ENCODE results near the gene FOS.

Gene FOS

GRCh38 chr14:75289840-75290388 is 11.3 kb downstream of the FOS start:
- Histone ChIP-seq H3K27ac (no peak overlapping the region), H3K9ac (no peak overlapping the region), H3K79me2 (no peaks in the 10 kb centered on the region), H3K4me1 (peaks cover 4% of the 10 kb centered on the region), H2AFZ (no peak overlapping the region), H3K27me3 (ENCODE audit: control insufficient read depth, insufficient read depth, low read length) (no peaks in the 10 kb centered on the region), H3K9me3 (ENCODE audit: control insufficient read depth, low read length) (no peaks in the 10 kb centered on the region), H3K4me2 (ENCODE audit: low read length) (no peak overlapping the region), H3K36me3 (ENCODE audit: control insufficient read depth, insufficient read depth, low read length) (no peaks in the 10 kb centered on the region), H3K4me3 (ENCODE audit: low read depth, low read length) (no peak overlapping the region)
- TF ChIP-seq, protein P1, sequence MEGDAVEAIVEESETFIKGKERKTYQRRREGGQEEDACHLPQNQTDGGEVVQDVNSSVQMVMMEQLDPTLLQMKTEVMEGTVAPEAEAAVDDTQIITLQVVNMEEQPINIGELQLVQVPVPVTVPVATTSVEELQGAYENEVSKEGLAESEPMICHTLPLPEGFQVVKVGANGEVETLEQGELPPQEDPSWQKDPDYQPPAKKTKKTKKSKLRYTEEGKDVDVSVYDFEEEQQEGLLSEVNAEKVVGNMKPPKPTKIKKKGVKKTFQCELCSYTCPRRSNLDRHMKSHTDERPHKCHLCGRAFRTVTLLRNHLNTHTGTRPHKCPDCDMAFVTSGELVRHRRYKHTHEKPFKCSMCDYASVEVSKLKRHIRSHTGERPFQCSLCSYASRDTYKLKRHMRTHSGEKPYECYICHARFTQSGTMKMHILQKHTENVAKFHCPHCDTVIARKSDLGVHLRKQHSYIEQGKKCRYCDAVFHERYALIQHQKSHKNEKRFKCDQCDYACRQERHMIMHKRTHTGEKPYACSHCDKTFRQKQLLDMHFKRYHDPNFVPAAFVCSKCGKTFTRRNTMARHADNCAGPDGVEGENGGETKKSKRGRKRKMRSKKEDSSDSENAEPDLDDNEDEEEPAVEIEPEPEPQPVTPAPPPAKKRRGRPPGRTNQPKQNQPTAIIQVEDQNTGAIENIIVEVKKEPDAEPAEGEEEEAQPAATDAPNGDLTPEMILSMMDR (IDR thresholded peaks at IDR 0.05) = no peak

GRCh38 chr14:75290851-75291250 is 12.2 kb downstream of the FOS start:
- H2AFZ ChIP-seq = no peak overlapping the region
- H3K4me1 ChIP-seq = peaks cover 11% of the 10 kb centered on the region
- no peak overlapping the region for H3K4me3 ChIP-seq (ENCODE audit: low read depth, low read length)
- no peak overlapping the region for H3K4me2 ChIP-seq (ENCODE audit: low read length)
- H3K36me3 ChIP-seq (ENCODE audit: control insufficient read depth, insufficient read depth, low read length) = no peaks in the 10 kb centered on the region
- no peak overlapping the region for H3K27ac ChIP-seq
- H3K9ac ChIP-seq = no peak overlapping the region
- no peaks in the 10 kb centered on the region for H3K79me2 ChIP-seq
- H3K27me3 ChIP-seq (ENCODE audit: control insufficient read depth, insufficient read depth, low read length) = no peaks in the 10 kb centered on the region
- H3K9me3 ChIP-seq (ENCODE audit: control insufficient read depth, low read length) = no peaks in the 10 kb centered on the region
- TF ChIP-seq, protein P1 (IDR thresholded peaks at IDR 0.05) = no peak

DNA sequence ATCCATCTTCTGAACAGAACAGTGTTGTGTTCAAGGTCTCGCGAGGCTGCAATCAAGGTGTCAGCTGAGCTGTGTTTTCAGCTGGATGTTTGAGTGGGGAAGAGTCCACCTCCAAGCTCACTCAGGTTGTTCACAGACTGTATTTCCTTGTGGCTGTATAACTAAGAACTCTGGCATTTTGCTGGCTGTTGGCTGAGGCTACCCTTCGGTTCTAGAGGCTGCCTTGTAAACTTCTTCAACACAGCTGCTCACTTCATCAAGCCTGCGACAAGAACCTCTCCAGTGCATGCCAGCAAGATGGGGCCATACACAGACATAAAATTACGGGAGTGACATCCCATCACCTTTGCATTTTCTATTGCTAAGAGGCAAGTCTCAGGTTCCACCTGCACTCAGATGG is 12.7 kb downstream of the FOS start:
- Histone ChIP-seq H3K36me3 (ENCODE audit: control insufficient read depth, insufficient read depth, low read length) (no peaks in the 10 kb centered on the region), H3K4me2 (ENCODE audit: low read length) (no peak overlapping the region), H3K27me3 (ENCODE audit: control insufficient read depth, insufficient read depth, low read length) (no peaks in the 10 kb centered on the region), H3K9ac (no peak overlapping the region), H3K9me3 (ENCODE audit: control insufficient read depth, low read length) (no peaks in the 10 kb centered on the region), H3K4me1 (peaks cover 11% of the 10 kb centered on the region), H3K79me2 (no peaks in the 10 kb centered on the region), H3K4me3 (ENCODE audit: low read depth, low read length) (no peak overlapping the region), H2AFZ (no peak overlapping the region), H3K27ac (no peak overlapping the region)
- TF ChIP-seq, protein P1 (IDR thresholded peaks at IDR 0.05) = no peak

GRCh38 chr14:75292101-75292563 is 13.5 kb downstream of the FOS start:
- no peaks in the 10 kb centered on the region for H3K36me3 ChIP-seq (ENCODE audit: control insufficient read depth, insufficient read depth, low read length)
- peaks cover 11% of the 10 kb centered on the region for H3K4me1 ChIP-seq
- H2AFZ ChIP-seq = no peak overlapping the region
- H3K9me3 ChIP-seq (ENCODE audit: control insufficient read depth, low read length) = no peaks in the 10 kb centered on the region
- no peak overlapping the region for H3K4me3 ChIP-seq (ENCODE audit: low read depth, low read length)
- H3K27me3 ChIP-seq (ENCODE audit: control insufficient read depth, insufficient read depth, low read length) = no peaks in the 10 kb centered on the region
- no peak overlapping the region for H3K4me2 ChIP-seq (ENCODE audit: low read length)
- TF ChIP-seq, protein P1 (IDR thresholded peaks at IDR 0.05) = no peak
- no peak overlapping the region for H3K27ac ChIP-seq
- H3K9ac ChIP-seq = no peak overlapping the region
- H3K79me2 ChIP-seq = no peaks in the 10 kb centered on the region

DNA sequence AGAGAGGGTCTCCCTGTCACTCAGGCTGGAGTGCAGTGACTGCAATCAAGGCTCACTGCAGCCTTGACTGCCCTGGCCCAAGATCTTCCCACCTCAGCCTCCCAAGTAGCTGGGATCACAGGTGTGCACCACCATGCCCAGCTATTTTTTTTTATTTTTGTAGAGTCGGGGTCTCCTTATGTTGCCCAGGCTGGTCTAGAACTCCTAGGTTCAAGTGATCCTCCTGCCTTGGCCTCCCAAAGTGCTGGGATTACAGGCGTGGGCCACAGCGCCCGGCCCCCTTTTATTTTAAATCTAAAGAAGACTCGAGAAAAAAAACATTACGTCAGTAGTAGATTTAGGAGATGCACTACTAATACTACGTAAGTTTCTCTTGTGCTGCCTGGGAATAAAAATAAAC is 14.3 kb downstream of the FOS start:
- Histone ChIP-seq H3K79me2 (no peaks in the 10 kb centered on the region), H3K36me3 (ENCODE audit: control insufficient read depth, insufficient read depth, low read length) (no peaks in the 10 kb centered on the region), H3K27ac (no peak overlapping the region), H3K4me3 (ENCODE audit: low read depth, low read length) (no peak overlapping the region), H3K27me3 (ENCODE audit: control insufficient read depth, insufficient read depth, low read length) (no peaks in the 10 kb centered on the region), H2AFZ (no peak overlapping the region), H3K4me2 (ENCODE audit: low read length) (no peak overlapping the region), H3K9ac (no peak overlapping the region), H3K9me3 (ENCODE audit: control insufficient read depth, low read length) (no peaks in the 10 kb centered on the region), H3K4me1 (peaks cover 11% of the 10 kb centered on the region)
- TF ChIP-seq, protein P1 (IDR thresholded peaks at IDR 0.05) = no peak

Measured in parathyroid adenoma (tissue), 2 donors.